Neuronal stem cell (in vitro differentiated cells): ENCODE data around the gene TNFAIP8.
"Not testable (repeated sequence)": the region's sequence is repeated elsewhere in the genome, so short reads cannot be mapped to it uniquely, and the experiment has no call there.

ENCODE experiments used
- DNase-seq: peaks from one replicate; pipeline ENCODE4 v3.0.0-alpha.2; 2013; ENCODE audit warnings: low spot score
- H2AFZ ChIP-seq: one replicate; pipeline ENCODE4 v1.6.1; 2013; ENCODE audit warnings: mild to moderate bottlenecking, low read length, inconsistent platforms
- H2AK5ac ChIP-seq: 2 replicates; pipeline ENCODE4 v1.6.1; 2013; ENCODE audit warnings: low read depth, mild to moderate bottlenecking, inconsistent platforms, low read length, moderate library complexity, mixed read lengths
- H2BK120ac ChIP-seq: 2 replicates; pipeline ENCODE4 v1.6.1; 2013; ENCODE audit warnings: low read depth, mild to moderate bottlenecking, inconsistent platforms, low read length, moderate library complexity, mixed read lengths
- H2BK12ac ChIP-seq: one replicate; pipeline ENCODE4 v1.6.1; 2013; ENCODE audit warnings: low read length, inconsistent platforms
- H2BK15ac ChIP-seq: 2 replicates; pipeline ENCODE4 v1.6.1; 2013; ENCODE audit warnings: mild to moderate bottlenecking, low read length, inconsistent platforms, mixed read lengths
- H2BK5ac ChIP-seq: one replicate; pipeline ENCODE4 v1.6.1; 2013; ENCODE audit warnings: inconsistent platforms, mild to moderate bottlenecking, low read length, moderate library complexity
- H3K14ac ChIP-seq: one replicate; pipeline ENCODE4 v1.6.1; 2013; ENCODE audit warnings: low read length, inconsistent platforms
- H3K18ac ChIP-seq: 2 replicates; pipeline ENCODE4 v1.6.1; 2013; ENCODE audit warnings: low read length, inconsistent platforms
- H3K23ac ChIP-seq: 2 replicates; pipeline ENCODE4 v1.6.1; 2013; ENCODE audit warnings: low read depth, mild to moderate bottlenecking, mixed read lengths, low read length, inconsistent platforms; ENCODE audit not compliant: poor library complexity
- H3K27ac ChIP-seq: replicated peaks from 3 replicates; pipeline ENCODE4 v1.5.1; 2013; ENCODE audit warnings: low read length, inconsistent platforms
- H3K27me3 ChIP-seq, 3 experiments: 2 replicates each; pipeline ENCODE4 v1.6.1; 2013; ENCODE audit warnings: low read length in 3 of 3, mild to moderate bottlenecking in 2 of 3, inconsistent platforms in 1 of 3, low read depth in 1 of 3, mixed read lengths in 1 of 3, moderate library complexity in 1 of 3; ENCODE audit not compliant: control insufficient read depth in 3 of 3, insufficient read depth in 3 of 3
- H3K36me3 ChIP-seq, 2 donors: replicated peaks in 1 of 2; 2 replicates each; pipeline ENCODE4 v1.6.1; 2013; ENCODE audit warnings: low read length in 2 of 2; ENCODE audit not compliant: control insufficient read depth in 2 of 2, insufficient read depth in 2 of 2
- H3K4ac ChIP-seq: 2 replicates; pipeline ENCODE4 v1.6.1; 2013; ENCODE audit warnings: inconsistent platforms, mild to moderate bottlenecking, low read length, moderate library complexity
- H3K4me1 ChIP-seq, 2 donors: 1 replicate in 1 of 2; 2 replicates in 1 of 2; pipeline ENCODE4 v1.6.1; 2013; ENCODE audit warnings: low read length in 2 of 2, low read depth in 1 of 2; ENCODE audit not compliant: control insufficient read depth in 2 of 2, insufficient read depth in 1 of 2
- H3K4me2 ChIP-seq: one replicate; pipeline ENCODE4 v1.6.1; 2013; ENCODE audit warnings: mild to moderate bottlenecking, low read length, inconsistent platforms; ENCODE audit not compliant: insufficient read depth, poor library complexity, severe bottlenecking
- H3K4me3 ChIP-seq, 2 donors: 2 replicates each; pipeline ENCODE4 v1.5.1; 2013; ENCODE audit warnings: low read length in 2 of 2, mild to moderate bottlenecking in 2 of 2, inconsistent platforms in 1 of 2, moderate library complexity in 1 of 2
- H3K79me1 ChIP-seq: one replicate; pipeline ENCODE4 v1.6.1; 2013; ENCODE audit warnings: low read depth, mild to moderate bottlenecking, inconsistent platforms, low read length, moderate library complexity
- H3K9ac ChIP-seq: one replicate; pipeline ENCODE4 v1.6.1; 2013; ENCODE audit warnings: mild to moderate bottlenecking, low read depth, low read length, inconsistent platforms; ENCODE audit not compliant: poor library complexity
- H3K9me3 ChIP-seq, 2 donors: replicated peaks in 1 of 2; 2 replicates each; pipeline versions ENCODE3 to v1.6.1; 2013; ENCODE audit warnings: low read length in 2 of 2, mild to moderate bottlenecking in 2 of 2, inconsistent platforms in 1 of 2, low read depth in 1 of 2, mixed read lengths in 1 of 2, moderate library complexity in 1 of 2; ENCODE audit not compliant: control insufficient read depth in 2 of 2, insufficient read depth in 1 of 2
- H4K8ac ChIP-seq: one replicate; pipeline ENCODE4 v1.6.1; 2013; ENCODE audit warnings: low read depth, mild to moderate bottlenecking, inconsistent platforms, low read length, moderate library complexity
- H4K91ac ChIP-seq: one replicate; pipeline ENCODE4 v1.6.1; 2013; ENCODE audit warnings: low read length, low read depth, mild to moderate bottlenecking, inconsistent platforms; ENCODE audit not compliant: poor library complexity
- WGBS, 2 donors: extraction: QIAGEN DNeasy Blood & Tissue Kit; methylation state at CpG; one replicate each; pipeline ENCODE4 v1.1.7; 2013; ENCODE audit warnings: missing lambda C conversion rate in 2 of 2, mixed read lengths in 1 of 2; ENCODE audit not compliant: insufficient read length in 2 of 2, insufficient replicate concordance in 1 of 2; ENCODE audit errors: extremely low coverage in 2 of 2; 5-methylcytosine and 5-hydroxymethylcytosine counted together

The TNFAIP8 gene

DNA sequence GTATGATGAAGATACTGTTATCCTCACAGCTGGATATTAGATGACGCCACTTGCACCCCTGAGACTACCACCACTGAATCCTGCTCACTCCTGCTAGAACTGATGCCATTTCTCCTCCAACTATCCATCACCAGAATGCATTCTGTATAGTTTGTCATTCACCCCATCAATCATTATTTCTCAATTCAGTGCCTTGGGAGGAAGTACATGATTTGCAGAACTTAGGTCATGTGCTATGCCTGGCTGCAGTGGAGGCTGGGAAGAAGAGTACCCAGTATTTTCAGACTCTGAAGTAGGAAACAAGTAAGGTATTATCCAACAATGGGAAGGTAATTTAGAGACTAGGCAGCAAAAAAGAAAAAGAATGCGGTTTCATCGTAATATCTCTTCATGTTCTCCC, 70.2 kb downstream of the TNFAIP8 start:
- Histone ChIP-seq H3K4ac (no peak overlapping the region), H4K8ac (no peak overlapping the region), H3K27me3 (peaks cover 0 to 9% (median 0%) of the 10 kb centered on the region in 3 experiments), H3K4me1 (no peaks in the 10 kb centered on the region), H2BK15ac (no peak overlapping the region), H3K14ac (no peak overlapping the region), H3K9me3 (no peaks in the 10 kb centered on the region), H3K79me1 (no peaks in the 10 kb centered on the region), H2BK5ac (no peak overlapping the region), H3K4me2 (no peak overlapping the region), H4K91ac (no peak overlapping the region), H2AFZ (no peak overlapping the region), H3K23ac (no peak overlapping the region), H3K18ac (no peak overlapping the region), H2BK120ac (no peak overlapping the region), H3K4me3 (no peak overlapping the region), H2AK5ac (no peak overlapping the region), H3K9ac (no peak overlapping the region), H3K36me3 (no peaks in the 10 kb centered on the region), H2BK12ac (no peak overlapping the region), H3K27ac (no peak overlapping the region)
- DNase-seq = no peak
- no CpG with 5 or more reads among the region's 3 CpGs for WGBS, 2 donors

DNA sequence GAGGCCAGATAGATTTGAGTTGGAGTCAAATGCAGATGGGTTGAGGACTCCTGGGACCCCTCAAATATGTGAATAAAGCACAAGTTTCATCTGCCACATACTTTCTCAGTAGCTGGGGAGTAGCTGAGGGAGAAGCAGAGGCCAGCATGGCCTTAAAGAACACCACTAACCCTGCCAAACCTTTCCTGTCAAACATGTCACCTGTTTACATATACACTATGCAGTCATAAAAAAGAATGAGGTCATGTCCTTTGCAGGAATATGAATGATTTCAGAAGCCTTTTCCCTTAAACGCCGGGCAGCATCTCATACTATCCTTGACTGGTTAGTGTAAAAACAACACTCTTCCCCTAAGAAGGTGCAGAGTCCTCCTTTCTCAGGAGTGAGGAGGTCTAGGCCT, 71.2 kb downstream of the TNFAIP8 start:
- Histone ChIP-seq H2AK5ac (no peak overlapping the region), H2BK5ac (no peak overlapping the region), H4K91ac (no peak overlapping the region), H2BK120ac (no peak overlapping the region), H4K8ac (no peak overlapping the region), H3K4ac (no peak overlapping the region), H3K4me3 (no peak overlapping the region), H3K36me3 (no peaks in the 10 kb centered on the region), H3K79me1 (no peaks in the 10 kb centered on the region), H3K23ac (no peak overlapping the region), H3K9me3 (no peaks in the 10 kb centered on the region), H3K9ac (no peak overlapping the region), H3K27me3 (peaks cover 0 to 9% (median 0%) of the 10 kb centered on the region in 3 experiments), H3K27ac (no peak overlapping the region), H2BK15ac (no peak overlapping the region), H3K4me2 (no peak overlapping the region), H3K18ac (no peak overlapping the region), H2BK12ac (no peak overlapping the region), H3K4me1 (no peaks in the 10 kb centered on the region), H3K14ac (no peak overlapping the region), H2AFZ (no peak overlapping the region)
- no CpG with 5 or more reads among the region's 2 CpGs for WGBS, 2 donors
- DNase-seq = no peak

DNA sequence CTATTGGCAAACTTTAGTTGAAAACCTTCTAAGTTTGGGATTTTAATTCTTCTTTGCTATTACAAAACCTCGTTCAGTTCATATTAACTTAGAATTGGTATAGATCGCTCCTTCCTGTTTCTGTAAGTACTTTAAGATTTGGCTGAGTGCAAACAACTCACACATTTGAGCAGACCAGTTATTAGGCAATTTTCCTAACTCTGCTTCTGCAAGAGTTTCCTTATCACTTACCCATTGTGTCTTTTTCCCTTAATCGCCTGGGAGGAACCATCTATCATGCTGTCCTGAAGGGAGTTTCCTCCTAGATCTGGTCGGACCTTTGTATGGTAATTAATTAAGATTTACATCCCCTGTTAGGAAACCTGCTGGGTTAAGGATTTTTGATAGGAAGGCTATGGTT, 71.8 kb downstream of the TNFAIP8 start:
- not testable (repeated sequence) for H3K9me3 ChIP-seq, H3K27ac ChIP-seq, H2AK5ac ChIP-seq, H3K36me3 ChIP-seq, H3K4me3 ChIP-seq, H3K18ac ChIP-seq, H3K4me2 ChIP-seq, H3K4me1 ChIP-seq, H3K14ac ChIP-seq, H3K27me3 ChIP-seq, H4K91ac ChIP-seq, H2AFZ ChIP-seq, H2BK5ac ChIP-seq, H4K8ac ChIP-seq, H3K23ac ChIP-seq, H3K4ac ChIP-seq, DNase-seq, H3K79me1 ChIP-seq, H3K9ac ChIP-seq, H2BK15ac ChIP-seq, H2BK12ac ChIP-seq, H2BK120ac ChIP-seq
- WGBS, 2 donors = no CpG with 5 or more reads among the region's 4 CpGs

DNA sequence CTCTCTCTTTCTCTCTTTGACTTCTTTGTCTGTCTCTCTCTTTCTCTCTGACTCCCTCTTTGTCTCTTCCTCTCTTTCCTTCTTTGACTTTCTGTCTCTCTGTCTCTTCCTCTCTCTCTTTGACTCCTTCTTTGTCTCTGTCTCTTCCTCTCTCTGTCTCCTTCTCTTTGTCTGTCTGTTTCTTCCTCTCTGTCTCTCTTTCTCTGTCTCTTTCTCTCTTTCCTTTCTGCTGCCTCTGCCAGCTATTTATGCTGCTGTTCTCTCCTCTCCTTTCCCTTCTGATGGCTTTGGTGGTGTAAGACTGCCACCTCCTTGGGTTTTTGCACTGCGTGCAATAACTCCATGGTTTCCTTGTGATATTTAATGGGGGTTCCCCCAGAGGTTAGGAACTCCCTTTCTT, 72.3 kb downstream of the TNFAIP8 start:
- not testable (repeated sequence) for H2AFZ ChIP-seq, H3K27me3 ChIP-seq, H2BK15ac ChIP-seq, H3K9ac ChIP-seq, H3K4me3 ChIP-seq, H3K79me1 ChIP-seq, H3K4ac ChIP-seq, H4K8ac ChIP-seq, H3K9me3 ChIP-seq, H2BK12ac ChIP-seq, H4K91ac ChIP-seq, H3K36me3 ChIP-seq, H3K4me2 ChIP-seq, H2AK5ac ChIP-seq, H3K4me1 ChIP-seq, H2BK120ac ChIP-seq, H2BK5ac ChIP-seq, H3K27ac ChIP-seq, DNase-seq, H3K23ac ChIP-seq, H3K18ac ChIP-seq, H3K14ac ChIP-seq
- WGBS, 2 donors = no CpG with 5 or more reads among the region's 1 CpG
